GM12874 (cell line): ENCODE data around the gene MYG1.
A peak's percentile ranks its signal among the peaks of the same experiment; 100 is the strongest.

Source experiments
- TF ChIP-seq, protein P1 (sequence below): IDR thresholded peaks from 2 replicates; pipeline ENCODE4 v1.5.1; 2011; ENCODE audit warnings: low read depth, mild to moderate bottlenecking, control low read depth, low read length, moderate library complexity; ENCODE audit not compliant: insufficient read depth

The MYG1 gene

DNA sequence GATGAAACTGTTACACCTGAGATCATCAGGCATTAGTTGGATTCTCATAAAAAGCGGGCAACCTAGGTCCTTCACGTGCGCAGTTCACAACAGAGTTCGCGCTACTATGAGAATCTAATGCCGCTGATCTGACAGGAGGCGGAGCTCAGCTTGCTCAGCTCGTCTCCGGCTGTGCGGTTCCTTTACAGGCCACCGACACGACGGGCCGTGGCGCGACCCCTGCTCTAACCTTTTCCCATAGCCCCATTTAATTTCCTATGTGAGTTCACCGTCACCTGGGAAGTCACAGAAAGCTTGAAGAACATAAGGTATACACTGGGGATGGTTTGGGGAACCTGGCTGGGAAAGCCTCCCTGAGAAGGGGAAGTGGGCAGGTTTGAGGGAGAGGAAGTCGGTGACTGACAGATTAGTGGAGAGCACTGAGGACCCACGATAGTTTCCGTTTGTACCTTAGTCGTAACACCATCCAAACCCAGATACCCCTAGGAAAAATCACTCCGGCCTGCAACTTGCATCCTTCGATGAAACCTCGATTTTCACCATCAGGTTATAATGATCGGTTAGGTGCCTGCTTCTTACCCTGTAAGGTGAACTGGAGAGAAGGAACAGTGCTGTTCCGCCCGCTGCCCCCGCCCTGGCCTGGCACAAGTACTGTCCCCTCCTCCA lies 24.8 kb downstream of the MYG1 start:
- TF ChIP-seq, protein P1, sequence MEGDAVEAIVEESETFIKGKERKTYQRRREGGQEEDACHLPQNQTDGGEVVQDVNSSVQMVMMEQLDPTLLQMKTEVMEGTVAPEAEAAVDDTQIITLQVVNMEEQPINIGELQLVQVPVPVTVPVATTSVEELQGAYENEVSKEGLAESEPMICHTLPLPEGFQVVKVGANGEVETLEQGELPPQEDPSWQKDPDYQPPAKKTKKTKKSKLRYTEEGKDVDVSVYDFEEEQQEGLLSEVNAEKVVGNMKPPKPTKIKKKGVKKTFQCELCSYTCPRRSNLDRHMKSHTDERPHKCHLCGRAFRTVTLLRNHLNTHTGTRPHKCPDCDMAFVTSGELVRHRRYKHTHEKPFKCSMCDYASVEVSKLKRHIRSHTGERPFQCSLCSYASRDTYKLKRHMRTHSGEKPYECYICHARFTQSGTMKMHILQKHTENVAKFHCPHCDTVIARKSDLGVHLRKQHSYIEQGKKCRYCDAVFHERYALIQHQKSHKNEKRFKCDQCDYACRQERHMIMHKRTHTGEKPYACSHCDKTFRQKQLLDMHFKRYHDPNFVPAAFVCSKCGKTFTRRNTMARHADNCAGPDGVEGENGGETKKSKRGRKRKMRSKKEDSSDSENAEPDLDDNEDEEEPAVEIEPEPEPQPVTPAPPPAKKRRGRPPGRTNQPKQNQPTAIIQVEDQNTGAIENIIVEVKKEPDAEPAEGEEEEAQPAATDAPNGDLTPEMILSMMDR = no peak

DNA sequence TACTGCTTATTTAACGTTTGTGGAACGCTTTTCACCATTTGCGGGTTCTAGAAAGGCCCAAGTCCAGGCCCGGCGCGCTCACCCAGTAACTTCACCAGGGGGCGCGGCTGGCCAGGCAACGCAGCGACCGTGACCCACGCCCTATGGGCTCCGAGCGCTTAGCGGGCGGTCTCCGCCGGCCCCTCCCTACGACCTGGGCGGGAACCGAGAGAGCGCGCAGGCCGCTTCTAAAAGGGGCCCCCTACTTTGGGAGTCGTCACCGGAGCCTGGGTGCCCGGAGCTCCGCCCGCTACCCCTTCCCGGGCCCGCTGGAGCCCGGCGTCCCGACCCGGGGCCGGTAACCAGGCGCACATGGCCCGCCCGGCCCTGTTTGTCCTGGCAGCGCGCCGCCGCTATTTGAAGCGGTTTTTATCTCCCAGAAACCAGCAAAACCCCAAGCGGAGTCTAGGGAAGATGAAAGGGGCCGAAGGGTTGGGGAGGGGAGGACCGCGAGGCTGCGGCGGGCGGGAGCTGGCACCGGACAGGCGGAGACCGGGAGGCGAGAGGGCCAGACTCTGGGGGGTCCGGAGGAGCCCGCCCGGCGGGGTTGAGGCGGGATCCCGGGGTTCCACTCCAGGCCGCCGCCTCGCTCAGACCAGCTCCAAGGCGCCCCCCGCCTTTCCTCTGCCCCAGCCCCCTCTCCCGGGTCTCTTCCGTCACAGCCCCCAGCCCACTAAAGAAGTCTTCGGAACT lies 25.4 kb downstream of the MYG1 start:
- TF ChIP-seq, protein P1 = peak; percentile 77

DNA sequence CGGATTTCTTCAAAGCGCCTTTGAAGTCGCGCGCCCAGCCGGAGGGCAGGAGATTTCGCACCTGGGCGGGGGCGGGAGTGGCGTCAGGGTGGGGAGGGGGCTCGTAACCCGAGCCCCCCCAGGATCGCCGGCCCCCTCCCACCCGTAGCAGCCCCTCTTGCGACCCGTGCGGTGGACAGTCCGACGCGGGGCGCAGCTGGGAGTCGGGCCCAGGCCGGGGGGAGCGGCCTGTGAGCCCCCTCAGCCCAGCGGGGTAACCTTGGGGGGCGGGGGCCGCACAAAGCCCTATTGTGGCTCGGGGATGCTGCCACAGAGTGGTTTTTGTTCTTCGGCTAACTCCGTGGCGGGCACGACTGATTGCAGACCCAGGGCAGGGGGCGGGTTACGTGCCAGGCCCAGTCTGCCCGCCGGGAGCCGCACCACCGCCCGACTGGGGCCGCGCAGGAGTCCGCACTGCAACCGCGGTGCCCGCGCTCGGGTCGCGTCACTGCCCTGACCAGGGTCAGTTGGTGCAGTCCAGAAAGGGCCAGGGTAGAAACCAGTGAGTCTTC lies 26.1 kb downstream of the MYG1 start:
- TF ChIP-seq, protein P1 = no peak

DNA sequence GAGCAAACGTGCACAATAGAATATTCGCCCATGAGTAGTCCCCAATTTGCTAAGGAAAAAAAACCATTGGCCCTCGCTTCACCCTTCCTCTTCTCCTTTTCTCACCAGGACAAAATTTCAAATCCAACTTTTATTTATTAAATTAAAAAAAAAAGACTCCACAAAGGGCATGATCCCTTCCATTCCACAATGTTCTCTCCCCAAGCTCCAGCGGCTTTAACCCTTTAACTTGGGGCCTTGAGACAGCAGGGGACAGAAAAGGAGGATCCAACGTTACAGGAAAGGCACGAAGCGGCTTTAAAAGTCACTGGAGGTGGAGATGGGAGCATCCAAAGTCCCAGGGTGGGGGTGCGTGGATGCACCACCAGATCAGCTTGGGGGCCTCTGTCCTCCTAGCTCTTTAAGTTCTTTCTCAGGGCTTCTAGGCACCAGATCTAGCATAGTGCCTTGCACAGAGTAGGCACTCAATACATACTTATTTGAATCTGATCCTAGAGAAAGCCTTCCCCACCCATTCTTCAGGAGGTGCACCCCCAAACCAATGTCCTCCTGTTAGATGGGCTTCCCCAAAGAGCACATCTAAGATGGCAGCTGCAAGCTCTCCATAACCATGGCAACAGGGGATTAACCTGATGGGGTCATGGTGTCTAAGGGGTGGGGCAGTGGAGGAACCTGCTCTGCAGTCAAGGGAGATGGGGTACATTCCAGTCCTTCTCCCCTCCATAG lies 27.1 kb downstream of the MYG1 start:
- TF ChIP-seq, protein P1 = no peak

DNA sequence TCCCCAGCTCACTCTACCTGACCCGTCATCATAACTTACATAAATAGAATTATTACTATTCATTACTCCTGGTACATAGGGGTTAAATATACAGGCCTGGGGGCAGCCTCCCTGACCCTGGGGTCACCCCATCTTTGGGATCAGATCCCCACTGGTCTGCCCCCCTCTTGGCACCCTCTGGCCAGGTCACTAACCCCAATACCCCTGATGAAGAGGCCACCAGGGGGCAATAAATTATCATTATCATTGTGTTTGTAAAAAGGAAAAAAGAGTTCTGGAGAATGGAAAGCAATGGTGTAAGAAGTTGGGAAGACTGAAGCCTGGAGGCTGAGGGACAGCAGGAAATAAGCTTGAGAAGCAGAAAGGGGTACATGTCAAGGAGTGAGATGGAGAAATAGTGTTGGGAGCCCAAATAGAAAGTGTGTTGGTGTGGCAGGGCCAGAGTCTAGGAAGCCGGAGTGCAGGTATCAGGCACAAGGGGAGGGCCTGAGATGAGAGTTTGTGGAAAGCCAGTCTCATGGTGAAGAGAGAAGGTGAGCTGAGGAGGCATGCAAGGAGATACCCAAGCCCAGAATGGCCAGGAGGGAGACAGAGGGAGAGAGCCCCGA lies 28.0 kb downstream of the MYG1 start:
- TF ChIP-seq, protein P1 = no peak

DNA sequence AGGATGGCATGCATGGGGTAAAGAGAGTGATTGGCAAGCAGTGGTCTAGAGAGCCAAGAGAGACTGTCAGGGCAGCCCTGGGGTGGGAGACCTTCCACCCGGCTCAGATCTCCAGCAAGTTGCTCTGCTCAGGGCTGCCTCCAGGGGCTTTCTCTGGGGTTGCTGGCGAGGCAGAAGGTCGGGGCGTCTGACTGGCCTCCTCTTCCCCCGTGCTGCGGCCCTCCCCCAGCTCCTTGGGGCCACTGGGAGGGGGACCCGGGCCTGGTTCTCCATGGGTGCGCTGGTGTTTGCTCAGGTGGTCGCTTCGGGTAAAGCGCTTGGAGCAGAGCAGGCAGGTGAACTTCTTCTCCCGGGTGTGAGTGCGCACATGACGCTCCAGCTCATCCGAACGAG lies 28.5 kb downstream of the MYG1 start:
- TF ChIP-seq, protein P1 = peak; percentile 32; the same call in 1 of the 2 replicates

DNA sequence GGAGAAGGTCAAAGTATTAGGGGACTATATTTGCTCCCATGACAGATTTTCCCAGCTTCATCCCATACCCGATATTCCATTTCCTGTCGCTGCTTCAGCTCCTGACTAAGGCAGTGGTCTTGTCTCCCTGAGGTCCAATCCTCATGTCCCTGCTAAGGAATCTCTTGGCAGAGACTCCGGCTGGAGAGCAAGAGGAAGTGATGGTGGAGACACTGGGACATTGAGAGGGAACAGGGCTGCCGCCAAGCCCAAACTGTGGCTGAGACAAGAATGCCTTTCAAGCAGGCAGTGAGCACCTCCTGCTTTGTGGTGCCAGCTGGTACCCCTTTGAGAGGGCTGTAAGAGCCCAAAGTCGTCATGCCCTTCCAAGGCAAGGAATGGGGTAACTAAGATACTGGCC lies 31.2 kb downstream of the MYG1 start:
- TF ChIP-seq, protein P1 = no peak
